OCI-M2 (cell line): Measurements from ENCODE around the gene RNU1-3.
"Not testable (repeated sequence)": the region's sequence is repeated elsewhere in the genome, so short reads cannot be mapped to it uniquely, and the experiment has no call there.

Experiments used
- DNase-seq: peaks from one replicate; lab custom pipeline; 2025; ENCODE audit not compliant: unreplicated experiment; lab: John Stamatoyannopoulos, UW

The RNU1-3 gene

DNA sequence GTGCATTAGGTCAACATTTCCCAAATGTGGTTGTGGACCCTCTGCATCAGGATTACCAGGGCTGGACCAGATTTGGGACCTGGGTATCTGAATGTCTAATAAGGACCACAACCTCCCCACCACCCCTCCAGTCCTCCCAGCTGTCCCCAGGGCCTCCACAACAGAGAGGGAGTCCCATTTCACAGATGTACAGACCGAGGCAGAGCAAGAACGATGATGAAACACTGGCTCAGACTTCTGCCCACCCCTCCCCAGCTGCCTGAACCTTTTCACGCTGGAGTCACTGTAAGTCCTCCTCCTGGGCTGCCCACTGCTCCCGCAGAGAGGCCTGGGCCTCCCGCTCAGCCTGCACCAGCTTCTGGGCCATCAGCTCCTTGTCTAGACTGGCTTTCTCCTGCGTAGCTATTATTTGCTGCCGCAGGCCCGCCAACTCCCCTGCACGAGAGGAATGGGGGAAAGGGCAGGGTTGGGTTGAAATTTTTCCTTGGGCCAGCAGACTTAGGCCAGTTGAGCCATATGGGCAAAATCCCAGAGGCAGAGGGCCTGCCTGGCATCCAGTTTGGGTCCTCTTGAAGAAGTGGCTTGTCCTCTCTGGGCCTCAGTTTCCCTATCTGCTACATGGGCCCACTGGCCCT, 45.0 kb downstream of the RNU1-3 start:
- not testable (repeated sequence) for DNase-seq

- DNase-seq, result no peak
These were observed 45.5 kb downstream of the RNU1-3 start for GRCh38 chr1:16621300-16621658.

DNA sequence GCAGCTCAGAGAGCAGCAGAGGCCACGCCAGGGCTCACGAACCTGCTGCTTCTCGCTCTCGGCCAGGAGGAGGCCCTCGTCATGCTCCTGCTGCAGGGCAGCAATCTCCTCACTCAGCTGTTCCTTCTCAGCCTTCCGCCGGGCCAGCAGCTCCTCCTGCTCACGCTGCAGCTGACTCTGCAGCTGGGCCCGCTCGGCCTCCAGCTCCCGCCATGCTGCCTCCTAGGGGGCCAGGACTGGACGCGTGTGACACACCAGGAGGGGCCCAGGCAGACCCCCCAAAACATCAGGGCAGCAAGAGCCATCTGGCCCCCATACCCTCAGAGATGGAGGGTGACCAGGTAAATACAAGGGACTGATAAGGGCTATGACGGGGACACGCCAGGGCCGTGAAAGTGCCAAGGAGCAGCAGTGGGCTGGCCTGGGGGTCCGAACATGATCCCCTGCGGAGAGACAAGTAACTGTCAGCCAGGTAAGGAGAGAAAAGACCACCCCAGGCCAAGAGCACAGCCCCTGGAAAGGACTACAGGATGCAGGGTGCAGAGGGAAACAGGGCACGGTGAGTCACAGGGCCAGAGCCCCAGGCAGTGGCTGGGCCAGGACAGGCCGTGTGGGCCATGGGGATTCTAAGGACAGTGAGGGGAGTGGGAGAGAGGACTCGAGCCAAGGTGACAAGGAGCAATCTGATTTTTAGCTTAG, 46.8 kb downstream of the RNU1-3 start:
- DNase-seq, result not testable (repeated sequence)

- DNase-seq, result no peak
These were observed 48.0 kb downstream of the RNU1-3 start for GRCh38 chr1:16618719-16619118.

DNA sequence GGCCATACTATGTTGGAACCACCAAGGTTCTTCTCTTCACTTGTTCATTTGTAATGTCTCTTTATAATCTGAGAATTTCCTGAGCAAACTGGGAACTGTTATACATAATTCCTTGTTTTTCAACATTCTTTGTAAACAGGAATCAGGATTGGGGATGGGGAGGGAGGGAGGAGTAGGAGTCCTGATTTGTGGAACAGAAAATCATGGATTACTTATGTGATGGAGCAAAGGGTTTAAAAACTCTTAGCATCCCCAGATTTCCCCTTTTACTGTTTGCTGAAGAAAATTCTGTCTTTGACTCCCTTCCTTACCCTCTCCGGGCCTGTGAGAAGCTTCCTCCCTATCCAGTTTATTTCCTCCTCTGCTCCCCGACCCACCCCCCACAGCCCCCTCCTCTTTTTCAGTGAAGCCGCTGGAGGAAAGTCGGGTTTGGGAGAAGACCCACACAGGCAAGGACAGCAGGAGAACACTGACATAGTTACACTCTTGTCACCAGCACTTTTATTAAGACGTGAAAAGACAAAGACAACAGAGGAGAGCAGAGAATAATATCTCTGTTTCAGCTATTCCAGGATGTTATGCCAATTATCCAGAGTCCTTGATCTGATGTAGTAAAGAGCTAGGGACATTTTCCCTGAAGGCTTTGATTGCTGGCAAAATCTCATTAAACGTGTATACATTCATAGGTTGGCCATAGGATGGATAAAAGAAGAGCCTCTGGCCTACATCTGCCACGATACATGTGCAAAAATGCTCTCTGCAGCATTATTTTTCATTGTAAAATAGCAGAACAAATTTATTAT, 48.8 kb downstream of the RNU1-3 start:
- no peak for DNase-seq

DNA sequence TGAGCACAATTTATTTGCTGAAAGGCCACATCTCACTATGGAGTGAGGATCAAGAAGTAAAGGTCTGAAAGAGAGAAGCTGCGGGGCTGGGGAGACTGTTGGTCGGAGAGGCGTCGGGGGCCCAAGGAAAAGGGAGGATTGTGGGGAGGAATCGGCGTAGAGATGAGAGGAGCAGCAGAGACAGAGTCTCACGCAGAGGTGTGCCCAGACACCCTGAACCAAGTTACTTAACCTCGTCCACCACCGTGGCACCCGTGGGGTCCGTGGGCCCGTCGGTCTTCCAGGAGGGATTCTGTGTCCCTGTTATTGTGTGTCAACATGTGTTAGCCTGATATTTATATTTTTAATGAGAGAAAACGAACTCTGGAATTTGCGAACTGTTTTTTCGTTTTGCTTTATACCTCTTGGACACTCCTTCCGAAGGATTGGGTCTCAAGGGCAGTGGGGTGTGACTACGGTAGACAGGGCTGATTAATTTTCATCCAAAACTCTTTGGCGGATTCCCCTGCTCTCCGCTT, 49.6 kb downstream of the RNU1-3 start:
- DNase-seq, result no peak
